ENCODE results near the gene OPTC.

- TF ChIP-seq CTCF (IDR thresholded peaks at IDR 0.05): no peak
- no peak for TF ChIP-seq POLR2A (IDR thresholded peaks at IDR 0.05)
- peak in 1 of 3 donors; percentile 3 for TF ChIP-seq POLR2AphosphoS5 (IDR thresholded peaks at IDR 0.05)
- TF ChIP-seq EP300 (IDR thresholded peaks at IDR 0.05): peak; percentile 3
Observed at GRCh38 chr1:203556047-203556851, 62.3 kb downstream of the OPTC start.

All from stomach (tissue), 4 donors.